GM23248 (cell line): ENCODE data around the gene DHRS7B.
"Not testable (repeated sequence)": the region's sequence is repeated elsewhere in the genome, so short reads cannot be mapped to it uniquely, and the experiment has no call there.

Experiments used
- EZH2 ChIP-seq: fragments of 200-600 bp; sonication (generic); IDR thresholded peaks from 2 replicates; pipeline ENCODE4 v1.6.1; 2018; ENCODE audit warnings: antibody characterized with exemption, mild to moderate bottlenecking; ENCODE audit not compliant: insufficient read depth, poor library complexity, severe bottlenecking
- EZH2phosphoT487 ChIP-seq: fragments of 200-600 bp; sonication (generic); IDR thresholded peaks from 2 replicates; pipeline ENCODE4 v1.6.1; 2018; ENCODE audit warnings: antibody characterized with exemption, moderate library complexity, mild to moderate bottlenecking, low read depth; ENCODE audit not compliant: insufficient read depth

GRCh38 chr17:21227277-21227676 lies 100.5 kb downstream of the DHRS7B start:
- TF ChIP-seq EZH2, EZH2phosphoT487: not testable (repeated sequence)
